ENCODE measurements around the gene CAMK1D. TPM values are rescaled to one million over a fixed set of nuclear protein-coding genes. Genes with fewer than 3 reads are reported as not detected.

CAMK1D gene
- total RNA-seq, 1 experiment from 2014 or later, result 6.3 TPM

DNA sequence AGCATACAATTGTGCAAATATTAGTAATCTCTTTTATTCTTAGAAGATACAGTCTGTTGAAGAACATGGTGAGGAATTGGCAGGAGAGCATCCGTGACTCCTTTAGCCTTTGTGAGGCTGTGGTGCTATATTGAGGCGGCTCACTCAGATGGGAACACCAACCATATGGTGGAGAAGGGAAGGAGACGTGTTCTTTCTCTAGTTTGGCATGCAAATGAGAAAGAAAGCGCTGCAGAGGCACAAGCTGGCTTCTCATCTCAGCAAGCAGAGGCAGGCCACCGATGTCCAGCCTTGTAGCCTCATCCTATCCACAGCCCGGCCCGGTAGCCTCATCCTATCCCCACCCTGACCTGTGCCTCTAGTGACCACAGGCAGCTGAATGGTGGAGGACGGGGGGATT, 288.3 kb downstream of the CAMK1D start:
- no peaks in the 10 kb centered on the region for H3K23me2 ChIP-seq (ENCODE audit: insufficient read length, low read depth, low read length, poor library complexity, severe bottlenecking)
- no peaks in the 10 kb centered on the region; the same call in 1 of the 2 replicates for H3K4me1 ChIP-seq (ENCODE audit: insufficient read depth, low read length)
- no peak overlapping the region for H2BK20ac ChIP-seq (ENCODE audit: low read depth, low read length, poor library complexity, severe bottlenecking)
- no peak overlapping the region for H4K5ac ChIP-seq (ENCODE audit: insufficient read length, low read depth, low read length)
- no peaks in the 10 kb centered on the region for H3K27me3 Mint-ChIP-seq (ENCODE audit: low read depth)
- H4K91ac ChIP-seq (ENCODE audit: insufficient read length, low read depth, low read length), result no peak overlapping the region
- H4K20me1 ChIP-seq (ENCODE audit: control insufficient read depth, insufficient read depth, insufficient read length), result no peaks in the 10 kb centered on the region
- no peaks in the 10 kb centered on the region for H3K79me1 ChIP-seq (ENCODE audit: insufficient read depth, low read depth, low read length, poor library complexity, severe bottlenecking)
- no peak overlapping the region for H3T11ph ChIP-seq (ENCODE audit: low read length)
- H3K27ac ChIP-seq (ENCODE audit: insufficient read length, low read depth, low read length), result no peak overlapping the region
- no peaks in the 10 kb centered on the region for H3K79me2 ChIP-seq (ENCODE audit: insufficient read depth, low read length)
- 0 out of 5 replicates have a peak overlapping the region, but pooled peaks of 1 of the 2 experiments have one; percentile 20 for H3K4me3 Mint-ChIP-seq
- H2BK12ac ChIP-seq (ENCODE audit: insufficient read length, low read depth, low read length), result no peak overlapping the region
- no peak overlapping the region for H4K8ac ChIP-seq (replicated peaks; ENCODE audit: insufficient read length, low read depth, low read length)
- no CpG with 5 or more reads among the region's 8 CpGs for WGBS (ENCODE audit: extremely low coverage, insufficient read length, low lambda C conversion rate)
- no peak overlapping the region for H2BK5ac ChIP-seq (ENCODE audit: insufficient read length, low read length)
- no peak for DNase-seq
- H3K9me3 Mint-ChIP-seq, result no peaks in the 10 kb centered on the region
- H3K4me1 Mint-ChIP-seq, result peaks cover 19 to 24% of the 10 kb centered on the region in 2 experiments
- H3K9me3 ChIP-seq (ENCODE audit: control insufficient read depth, low read depth, low read length), result no peaks in the 10 kb centered on the region
- H3K14ac ChIP-seq (ENCODE audit: insufficient read depth, low read length), result no peak overlapping the region
- H2AFZ ChIP-seq (ENCODE audit: low read length), result no peak overlapping the region
- H2BK120ac ChIP-seq (ENCODE audit: low read depth, low read length, poor library complexity, severe bottlenecking), result no peak overlapping the region
- no peak overlapping the region for H3K23ac ChIP-seq (ENCODE audit: insufficient read length, low read depth, low read length)
- no peak overlapping the region for H3K4ac ChIP-seq (ENCODE audit: low read depth, low read length)
- no peak overlapping the region for H2BK15ac ChIP-seq (ENCODE audit: low read depth, low read length)
- no peak overlapping the region for H3K9ac ChIP-seq (ENCODE audit: extremely low read depth, insufficient read length, low read length)
- no peak overlapping the region for H2AK5ac ChIP-seq (ENCODE audit: insufficient read length, low read length)
- no peak overlapping the region for H3K56ac ChIP-seq (ENCODE audit: insufficient read length, low read depth, low read length)
- no peaks in the 10 kb centered on the region; a peak in 1 of 7 replicates for H3K36me3 Mint-ChIP-seq (ENCODE audit: insufficient read depth in 1 of 3, low read depth in 3 of 3)
- H3K4me2 ChIP-seq (ENCODE audit: insufficient read depth, insufficient read length, low read length), result no peak overlapping the region
- peak overlapping the region in 1 of 3 experiments; percentile 40; a peak in 1 of 7 replicates for H3K27ac Mint-ChIP-seq
- no peaks in the 10 kb centered on the region for H3K27me3 ChIP-seq (ENCODE audit: insufficient read depth, low read length)
- H3K18ac ChIP-seq (ENCODE audit: insufficient read length, low read depth, low read length), result no peak overlapping the region
- TF ChIP-seq, protein P1, sequence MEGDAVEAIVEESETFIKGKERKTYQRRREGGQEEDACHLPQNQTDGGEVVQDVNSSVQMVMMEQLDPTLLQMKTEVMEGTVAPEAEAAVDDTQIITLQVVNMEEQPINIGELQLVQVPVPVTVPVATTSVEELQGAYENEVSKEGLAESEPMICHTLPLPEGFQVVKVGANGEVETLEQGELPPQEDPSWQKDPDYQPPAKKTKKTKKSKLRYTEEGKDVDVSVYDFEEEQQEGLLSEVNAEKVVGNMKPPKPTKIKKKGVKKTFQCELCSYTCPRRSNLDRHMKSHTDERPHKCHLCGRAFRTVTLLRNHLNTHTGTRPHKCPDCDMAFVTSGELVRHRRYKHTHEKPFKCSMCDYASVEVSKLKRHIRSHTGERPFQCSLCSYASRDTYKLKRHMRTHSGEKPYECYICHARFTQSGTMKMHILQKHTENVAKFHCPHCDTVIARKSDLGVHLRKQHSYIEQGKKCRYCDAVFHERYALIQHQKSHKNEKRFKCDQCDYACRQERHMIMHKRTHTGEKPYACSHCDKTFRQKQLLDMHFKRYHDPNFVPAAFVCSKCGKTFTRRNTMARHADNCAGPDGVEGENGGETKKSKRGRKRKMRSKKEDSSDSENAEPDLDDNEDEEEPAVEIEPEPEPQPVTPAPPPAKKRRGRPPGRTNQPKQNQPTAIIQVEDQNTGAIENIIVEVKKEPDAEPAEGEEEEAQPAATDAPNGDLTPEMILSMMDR (conservative IDR thresholded peaks at IDR 0.05), result no peak

Measured in H9 (cell line).